ENCODE measurements around the gene AADAT.

Gene AADAT

GRCh38 chr4:170080496-170080895, 9.3 kb downstream of the AADAT start:
- no peak for DNase-seq (ENCODE audit: low spot score)
- in situ Hi-C loops (cut with MboI; ENCODE audit: low pct_unique_long_range_greater_than_20kb, low sequenced_read_pairs, unreplicated experiment): no loop called here
- no peak for TF ChIP-seq CTCF (IDR thresholded peaks at IDR 0.05; ENCODE audit: extremely low read depth, insufficient read depth, missing control alignments)

- no peak for TF ChIP-seq CTCF (IDR thresholded peaks at IDR 0.05; ENCODE audit: extremely low read depth, insufficient read depth, missing control alignments)
- in situ Hi-C loops (cut with MboI; ENCODE audit: low pct_unique_long_range_greater_than_20kb, low sequenced_read_pairs, unreplicated experiment): no loop called here
- DNase-seq (ENCODE audit: low spot score): no peak
Measured at GRCh38 chr4:170079981-170080380, 9.8 kb downstream of the AADAT start.

GRCh38 chr4:170071196-170071595, 18.6 kb downstream of the AADAT start:
- no peak for TF ChIP-seq CTCF (IDR thresholded peaks at IDR 0.05; ENCODE audit: extremely low read depth, insufficient read depth, missing control alignments)
- DNase-seq (ENCODE audit: low spot score): no peak
- in situ Hi-C loops (cut with MboI; ENCODE audit: low pct_unique_long_range_greater_than_20kb, low sequenced_read_pairs, unreplicated experiment): no loop called here

- TF ChIP-seq CTCF (IDR thresholded peaks at IDR 0.05; ENCODE audit: extremely low read depth, insufficient read depth, missing control alignments): no peak
- in situ Hi-C loops (cut with MboI; ENCODE audit: low pct_unique_long_range_greater_than_20kb, low sequenced_read_pairs, unreplicated experiment): no loop called here
- DNase-seq (ENCODE audit: low spot score): no peak
Measured at GRCh38 chr4:170068438-170069128, 21.2 kb downstream of the AADAT start.

GRCh38 chr4:170059421-170059820, 30.3 kb downstream of the AADAT start:
- DNase-seq (ENCODE audit: low spot score): no peak
- no peak for TF ChIP-seq CTCF (IDR thresholded peaks at IDR 0.05; ENCODE audit: extremely low read depth, insufficient read depth, missing control alignments)
- in situ Hi-C loops (cut with MboI; ENCODE audit: low pct_unique_long_range_greater_than_20kb, low sequenced_read_pairs, unreplicated experiment): no loop called here

- in situ Hi-C loops (cut with MboI; ENCODE audit: low pct_unique_long_range_greater_than_20kb, low sequenced_read_pairs, unreplicated experiment): no loop called here
- no peak for DNase-seq (ENCODE audit: low spot score)
- no peak for TF ChIP-seq CTCF (IDR thresholded peaks at IDR 0.05; ENCODE audit: extremely low read depth, insufficient read depth, missing control alignments)
Measured at GRCh38 chr4:170058826-170059225, 30.9 kb downstream of the AADAT start.

Data from GM13977 (cell line).